AG08396 (cell line): ENCODE measurements around the gene IL32.
A peak's percentile ranks its signal among the peaks of the same experiment; 100 is the strongest.

Experiments
- DNase-seq: peaks from one replicate; pipeline ENCODE4 v3.0.0; 2012; ENCODE audit warnings: low spot score, mixed read lengths

Gene IL32

GRCh38 chr16:3091551-3091950 lies 26.1 kb downstream of the IL32 start:
- DNase-seq = no peak

- DNase-seq = no peak
Observed at GRCh38 chr16:3092501-3092941, 27.1 kb downstream of the IL32 start.

GRCh38 chr16:3094289-3095027 lies 29.0 kb downstream of the IL32 start:
- peak; percentile 69 for DNase-seq

GRCh38 chr16:3095869-3096268 lies 30.4 kb downstream of the IL32 start:
- DNase-seq = no peak

DNA sequence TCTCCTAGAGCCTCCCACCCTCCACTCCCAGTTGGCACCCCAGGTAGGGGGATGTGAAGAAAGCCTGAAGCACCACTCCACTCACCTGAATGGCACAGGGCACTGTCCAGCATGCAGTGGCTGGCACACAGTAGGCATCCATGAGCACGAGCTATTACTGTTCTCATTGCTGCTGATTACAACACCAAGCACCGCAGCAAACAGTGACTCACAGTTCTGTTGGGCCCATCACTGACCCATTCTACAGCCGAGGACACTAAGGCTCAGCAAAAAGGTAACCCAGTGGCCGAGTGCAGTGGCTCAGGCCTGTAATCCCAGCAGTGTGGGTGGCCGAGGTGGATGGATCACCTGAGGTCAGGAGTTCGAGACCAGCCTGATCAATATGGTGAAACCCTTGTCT lies 30.9 kb downstream of the IL32 start:
- DNase-seq = no peak

GRCh38 chr16:3097266-3097665 lies 31.8 kb downstream of the IL32 start:
- no peak for DNase-seq

DNA sequence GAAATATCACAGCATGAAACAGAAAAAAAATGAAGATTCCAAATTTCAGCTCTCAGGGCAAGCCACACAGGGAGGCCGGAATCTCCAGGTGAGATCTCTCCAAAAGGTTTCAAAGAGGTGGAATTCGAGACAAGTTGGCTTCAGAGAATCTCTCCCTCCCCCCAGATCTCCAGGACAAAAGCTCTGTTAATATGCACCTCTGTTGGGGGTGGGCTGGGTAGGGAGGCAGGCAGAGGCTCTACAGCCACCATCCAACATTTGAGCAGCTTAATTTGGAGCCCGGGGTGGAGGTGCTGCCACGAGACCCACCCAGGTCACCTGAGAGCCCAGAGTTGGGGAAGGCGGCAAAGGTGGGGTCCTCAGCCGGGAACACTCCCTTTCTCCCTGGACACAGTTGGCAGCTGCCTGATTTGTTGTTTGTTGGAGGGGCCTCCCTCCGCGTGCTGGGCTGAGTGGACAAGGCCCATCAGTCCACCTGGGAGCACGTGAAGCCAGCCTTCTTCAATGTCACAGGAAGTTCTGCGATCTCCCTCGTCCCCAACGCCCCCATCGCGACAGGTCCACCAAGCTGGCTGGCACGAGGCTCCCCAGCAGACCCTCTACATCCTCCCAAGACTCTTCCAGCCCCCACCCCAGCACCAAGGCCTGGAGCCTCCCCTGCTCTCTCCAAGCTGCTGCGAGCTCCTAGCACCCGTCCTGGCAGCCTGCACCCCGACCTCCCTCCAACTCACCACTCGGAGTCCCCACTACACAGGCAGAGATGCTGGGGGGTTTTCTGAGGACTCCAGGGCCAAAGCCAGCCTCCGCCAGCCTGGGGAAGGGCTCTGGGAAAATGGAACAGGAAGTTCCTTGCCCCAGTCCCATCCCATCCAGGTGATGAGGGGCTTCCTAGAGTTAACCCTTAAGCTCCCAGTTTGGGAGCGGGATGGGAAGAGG lies 33.3 kb downstream of the IL32 start, which contains the start of gene ZSCAN10:
ZSCAN10 (minus strand) TSS at position 836 of the 936 bp plus-strand sequence. CDS start 6,357 bp downstream, outside the sequence.
- DNase-seq = no peak

GRCh38 chr16:3099395-3099731 lies 33.9 kb downstream of the IL32 start:
- no peak for DNase-seq

- peak; percentile 97 for DNase-seq
Observed at GRCh38 chr16:3099732-3100499, 34.5 kb downstream of the IL32 start.

DNA sequence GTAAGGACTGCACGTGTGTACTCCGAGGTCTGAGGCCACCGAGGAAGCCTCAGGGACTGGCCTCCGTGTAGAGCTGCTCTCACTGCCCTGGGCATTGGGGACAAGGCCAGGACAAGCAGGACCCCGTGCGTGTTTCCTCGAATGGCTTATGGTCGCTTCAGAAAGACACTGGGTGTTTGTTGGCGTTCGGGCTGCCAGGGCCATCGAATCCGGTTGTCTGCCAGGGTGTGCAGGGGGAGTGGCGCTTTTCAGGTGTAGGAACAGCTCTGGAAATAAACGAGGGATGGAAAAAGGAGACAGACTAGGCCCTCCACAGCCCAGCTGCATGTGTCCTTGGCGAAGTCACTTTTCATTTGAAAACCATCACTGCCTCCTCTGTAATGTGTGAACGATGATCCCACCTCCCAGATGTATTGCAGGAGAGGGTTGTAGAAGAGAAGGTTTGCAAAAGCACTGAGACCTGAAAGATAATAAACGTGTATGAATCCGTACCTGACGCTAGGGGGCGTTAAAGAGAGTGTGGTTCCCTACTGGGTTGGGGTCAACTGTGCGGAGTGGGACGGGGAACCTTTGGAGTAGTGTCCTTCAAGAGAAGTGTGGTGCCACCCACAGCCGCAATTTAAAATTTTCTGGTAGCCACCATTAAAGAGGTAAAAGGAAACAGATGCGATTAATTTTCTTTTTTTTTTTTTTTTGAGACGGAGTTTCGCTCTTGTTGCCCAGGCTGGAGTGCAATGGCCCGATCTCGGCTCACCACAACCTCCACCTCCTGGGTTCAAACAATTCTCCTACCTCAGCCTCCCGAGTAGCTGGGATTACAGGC lies 35.8 kb downstream of the IL32 start:
- DNase-seq = no peak

- DNase-seq = no peak
Observed at GRCh38 chr16:3101841-3102470, 36.5 kb downstream of the IL32 start.

DNA sequence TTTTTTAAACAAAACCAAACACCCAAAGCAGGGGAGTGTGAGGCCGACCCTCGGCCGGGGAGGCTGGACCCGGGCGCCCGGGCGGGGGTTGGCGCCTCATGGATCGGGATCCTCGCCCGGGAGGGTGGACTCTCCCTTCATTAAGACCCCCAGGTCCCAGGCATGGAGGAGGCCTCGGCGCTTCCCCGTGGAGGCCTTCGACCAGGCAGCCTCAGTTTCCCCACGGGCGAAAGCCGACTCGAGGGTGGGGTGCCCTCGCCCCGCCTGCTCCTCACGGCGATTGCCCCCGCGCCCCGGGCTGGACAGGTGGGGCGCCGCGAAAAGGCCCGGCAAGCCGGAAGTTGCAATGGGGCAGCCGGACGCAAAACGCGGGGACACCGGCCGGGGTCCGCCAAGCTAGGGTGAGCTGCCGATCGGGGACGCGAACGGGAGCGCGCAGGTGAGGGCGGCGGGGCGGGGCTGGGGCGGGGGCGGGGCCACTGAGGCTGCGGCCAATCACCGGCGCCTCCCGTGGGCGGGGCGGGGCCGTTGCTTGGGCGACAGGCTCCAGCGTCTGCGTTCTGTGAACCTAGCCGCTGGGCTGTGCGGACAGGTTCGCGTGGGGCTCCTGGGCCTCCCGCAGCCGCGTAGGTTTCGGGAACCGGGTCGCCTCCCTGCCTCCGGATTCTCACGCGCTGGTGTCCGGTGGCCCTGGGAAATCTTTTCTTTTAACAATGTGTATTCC lies 40.9 kb downstream of the IL32 start:
- peak; percentile 96 for DNase-seq

DNA sequence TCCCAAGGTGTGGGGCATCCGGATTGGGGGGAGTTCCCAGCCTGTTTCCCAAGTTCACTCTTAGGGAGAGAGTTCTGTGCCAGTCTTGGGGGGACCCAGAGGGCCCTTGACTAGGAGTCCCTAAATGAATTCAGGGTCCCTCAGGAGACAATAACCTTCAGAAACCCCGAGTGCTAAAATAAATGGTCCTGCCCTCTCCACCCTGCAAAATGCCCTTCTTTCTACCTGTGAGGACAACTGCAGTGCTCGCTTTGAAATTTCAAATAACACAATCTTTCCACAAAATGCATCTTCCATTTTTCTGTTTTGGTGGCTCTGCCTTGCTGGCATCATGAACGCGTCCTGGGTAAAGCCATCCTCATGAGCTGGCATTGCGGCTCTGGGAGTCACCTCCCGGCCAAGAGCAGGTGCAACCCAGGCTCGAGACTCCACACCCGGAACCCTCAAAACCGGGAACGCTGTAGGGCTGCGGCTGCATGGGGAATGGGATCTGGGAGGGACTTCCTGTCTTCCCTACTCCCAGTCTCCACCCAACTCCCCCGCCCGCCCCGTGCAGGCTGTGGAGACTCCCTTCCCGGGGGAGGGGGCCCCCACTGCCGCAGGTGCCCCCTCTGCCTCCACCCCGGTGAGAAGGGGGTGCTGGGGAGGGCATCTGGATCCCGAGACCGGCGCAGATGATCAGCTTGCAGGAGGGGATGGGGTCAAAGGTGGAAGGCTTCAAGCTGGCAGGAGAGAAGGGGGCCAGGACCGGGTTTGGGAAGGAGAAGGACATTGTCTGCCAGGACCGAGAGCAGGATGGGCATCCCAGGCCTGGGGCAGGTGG lies 46.8 kb downstream of the IL32 start, which contains the start of gene ZNF205:
ZNF205 (plus strand) TSS at position 529 of the 823 bp plus-strand sequence. CDS start 845 bp downstream, outside the sequence.
- DNase-seq = peak; percentile 90

DNA sequence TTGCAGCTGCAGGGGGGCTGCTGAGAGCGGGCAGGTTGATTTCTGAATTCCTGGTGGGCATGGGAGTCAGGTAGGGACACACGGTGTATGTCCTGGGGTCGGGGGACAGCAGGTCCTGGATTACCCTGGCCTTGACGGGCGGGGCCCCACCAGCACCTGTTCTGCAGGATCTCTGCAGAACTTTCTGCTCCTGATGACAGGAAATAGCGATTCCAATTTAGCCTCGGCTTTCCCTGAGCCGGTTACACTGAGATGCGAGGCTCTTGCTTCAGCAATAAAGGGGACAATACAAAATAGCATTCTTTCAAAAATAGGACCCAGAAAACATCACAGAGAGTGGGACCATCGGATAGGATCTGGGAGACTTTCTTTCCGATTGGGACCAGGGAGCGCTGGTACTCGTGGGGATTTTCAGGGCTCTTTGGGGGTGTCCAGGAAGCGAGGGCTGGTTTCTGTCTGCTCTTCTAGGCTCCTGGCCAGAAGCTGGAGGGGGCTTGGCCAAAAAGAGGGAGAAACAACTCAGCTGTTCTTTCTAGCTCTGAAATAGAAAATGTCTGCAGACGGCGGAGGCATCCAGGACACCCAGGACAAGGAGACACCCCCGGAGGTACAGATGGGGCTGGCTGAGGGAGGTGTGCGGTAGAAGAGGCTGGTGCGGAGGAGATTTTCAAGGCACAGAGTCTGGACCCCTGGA lies 47.6 kb downstream of the IL32 start:
- no peak for DNase-seq

GRCh38 chr16:3113765-3114479 lies 48.5 kb downstream of the IL32 start:
- no peak for DNase-seq

- no peak for DNase-seq
Observed at GRCh38 chr16:3115003-3115402, 49.6 kb downstream of the IL32 start.

GRCh38 chr16:3115561-3115960 lies 50.1 kb downstream of the IL32 start:
- no peak for DNase-seq
